ENCODE results near the gene GNA12. TPM values are rescaled to one million over a fixed set of nuclear protein-coding genes. Genes with fewer than 3 reads are reported as not detected.
"Not testable (repeated sequence)": the region's sequence is repeated elsewhere in the genome, so short reads cannot be mapped to it uniquely, and the experiment has no call there.

The GNA12 gene
- polyA plus RNA-seq, 4 donors: 3.4 to 27.2 (median 14.5) TPM

GRCh38 chr7:2681929-2682799 is 161.9 kb downstream of the GNA12 start:
- 62 to 83% (median 66%) methylated on average over 25 to 27 of the region's 27 CpGs for WGBS, 3 donors
- FAIRE-seq: no peak
- no peak overlapping the region for H3K27ac ChIP-seq (ENCODE audit: low read depth in 1 of 3, low read length in 2 of 3)

GRCh38 chr7:2680792-2681490 is 163.2 kb downstream of the GNA12 start:
- 24 to 43% (median 31%) methylated on average over 27 of the region's 27 CpGs for WGBS, 3 donors
- Histone ChIP-seq H3K4me3 (ENCODE audit: low read depth in 1 of 3, low read length in 3 of 3) (no peak overlapping the region), H3K4me1 (ENCODE audit: control insufficient read depth in 3 of 3, insufficient read depth in 2 of 3, low read depth in 1 of 3, low read length in 2 of 3) (peaks cover 0 to 7% (median 0%) of the 10 kb centered on the region in 3 donors), H3K27ac (ENCODE audit: low read depth in 1 of 3, low read length in 2 of 3) (no peak overlapping the region), H3K36me3 (ENCODE audit: control insufficient read depth in 3 of 3, insufficient read depth in 2 of 3, low read depth in 1 of 3, low read length in 3 of 3) (peaks cover 0 to 2% (median 0%) of the 10 kb centered on the region in 3 donors), H3K27me3 (ENCODE audit: control insufficient read depth in 3 of 3, insufficient read depth in 3 of 3, low read length in 3 of 3) (peaks cover under 1 to 4% (median 2%) of the 10 kb centered on the region in 3 donors), H3K9me3 (ENCODE audit: control insufficient read depth in 2 of 2, insufficient read depth in 1 of 2, low read depth in 1 of 2, low read length in 1 of 2) (peaks cover 0 to 4% of the 10 kb centered on the region in 2 donors)
- DNase-seq: peak; percentile 77
- FAIRE-seq: no peak

More at GRCh38 chr7:2681929-2682799, 161.9 kb downstream of the GNA12 start:
- H3K4me1 ChIP-seq (ENCODE audit: control insufficient read depth in 3 of 3, insufficient read depth in 2 of 3, low read depth in 1 of 3, low read length in 2 of 3): peaks cover 0 to 7% (median 0%) of the 10 kb centered on the region in 3 donors
- DNase-seq: no peak
- peaks cover 3 to 15% (median 4%) of the 10 kb centered on the region in 3 donors for H3K27me3 ChIP-seq (ENCODE audit: control insufficient read depth in 3 of 3, insufficient read depth in 3 of 3, low read length in 3 of 3)
- peaks cover 0 to 4% of the 10 kb centered on the region in 2 donors for H3K9me3 ChIP-seq (ENCODE audit: control insufficient read depth in 2 of 2, insufficient read depth in 1 of 2, low read depth in 1 of 2, low read length in 1 of 2)
- no peak overlapping the region for H3K4me3 ChIP-seq (ENCODE audit: low read depth in 1 of 3, low read length in 3 of 3)
- peaks cover 0 to 2% (median 0%) of the 10 kb centered on the region in 3 donors for H3K36me3 ChIP-seq (ENCODE audit: control insufficient read depth in 3 of 3, insufficient read depth in 2 of 3, low read depth in 1 of 3, low read length in 3 of 3)

DNA sequence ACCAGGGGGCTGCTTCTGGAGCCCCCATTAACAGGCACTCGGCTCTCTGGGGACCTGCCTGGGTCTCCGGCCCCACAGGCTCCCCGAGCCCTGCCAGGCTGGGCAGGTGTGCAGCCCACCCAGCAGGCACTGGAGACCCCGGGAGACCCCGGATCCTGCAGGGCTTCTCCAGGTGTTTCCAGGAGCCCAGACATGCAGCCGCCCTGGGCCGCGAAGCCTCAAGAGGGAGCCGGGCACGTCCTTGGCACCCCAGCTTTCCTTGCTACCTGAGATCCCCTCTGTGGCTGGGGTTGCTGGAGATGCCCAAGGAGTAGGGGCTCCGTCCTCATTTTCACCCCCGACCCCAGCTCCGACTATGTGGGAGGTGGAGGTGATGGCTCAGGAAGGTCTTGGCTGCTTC is 163.9 kb downstream of the GNA12 start:
- peaks cover 0 to 4% (median 2%) of the 10 kb centered on the region in 3 donors for H3K27me3 ChIP-seq (ENCODE audit: control insufficient read depth in 3 of 3, insufficient read depth in 3 of 3, low read length in 3 of 3)
- H3K4me3 ChIP-seq (ENCODE audit: low read depth in 1 of 3, low read length in 3 of 3): no peak overlapping the region
- H3K9me3 ChIP-seq (ENCODE audit: control insufficient read depth in 2 of 2, insufficient read depth in 1 of 2, low read depth in 1 of 2, low read length in 1 of 2): peaks cover 0 to 9% of the 10 kb centered on the region in 2 donors
- H3K36me3 ChIP-seq (ENCODE audit: control insufficient read depth in 3 of 3, insufficient read depth in 2 of 3, low read depth in 1 of 3, low read length in 3 of 3): peaks cover 0 to 2% (median 0%) of the 10 kb centered on the region in 3 donors
- H3K4me1 ChIP-seq (ENCODE audit: control insufficient read depth in 3 of 3, insufficient read depth in 2 of 3, low read depth in 1 of 3, low read length in 2 of 3): peaks cover 0 to 7% (median 0%) of the 10 kb centered on the region in 3 donors
- DNase-seq (no peak), FAIRE-seq (no peak)
- H3K27ac ChIP-seq (ENCODE audit: low read depth in 1 of 3, low read length in 2 of 3): no peak overlapping the region
- WGBS, 3 donors: 66 to 85% (median 69%) methylated on average over 13 of the region's 13 CpGs

DNA sequence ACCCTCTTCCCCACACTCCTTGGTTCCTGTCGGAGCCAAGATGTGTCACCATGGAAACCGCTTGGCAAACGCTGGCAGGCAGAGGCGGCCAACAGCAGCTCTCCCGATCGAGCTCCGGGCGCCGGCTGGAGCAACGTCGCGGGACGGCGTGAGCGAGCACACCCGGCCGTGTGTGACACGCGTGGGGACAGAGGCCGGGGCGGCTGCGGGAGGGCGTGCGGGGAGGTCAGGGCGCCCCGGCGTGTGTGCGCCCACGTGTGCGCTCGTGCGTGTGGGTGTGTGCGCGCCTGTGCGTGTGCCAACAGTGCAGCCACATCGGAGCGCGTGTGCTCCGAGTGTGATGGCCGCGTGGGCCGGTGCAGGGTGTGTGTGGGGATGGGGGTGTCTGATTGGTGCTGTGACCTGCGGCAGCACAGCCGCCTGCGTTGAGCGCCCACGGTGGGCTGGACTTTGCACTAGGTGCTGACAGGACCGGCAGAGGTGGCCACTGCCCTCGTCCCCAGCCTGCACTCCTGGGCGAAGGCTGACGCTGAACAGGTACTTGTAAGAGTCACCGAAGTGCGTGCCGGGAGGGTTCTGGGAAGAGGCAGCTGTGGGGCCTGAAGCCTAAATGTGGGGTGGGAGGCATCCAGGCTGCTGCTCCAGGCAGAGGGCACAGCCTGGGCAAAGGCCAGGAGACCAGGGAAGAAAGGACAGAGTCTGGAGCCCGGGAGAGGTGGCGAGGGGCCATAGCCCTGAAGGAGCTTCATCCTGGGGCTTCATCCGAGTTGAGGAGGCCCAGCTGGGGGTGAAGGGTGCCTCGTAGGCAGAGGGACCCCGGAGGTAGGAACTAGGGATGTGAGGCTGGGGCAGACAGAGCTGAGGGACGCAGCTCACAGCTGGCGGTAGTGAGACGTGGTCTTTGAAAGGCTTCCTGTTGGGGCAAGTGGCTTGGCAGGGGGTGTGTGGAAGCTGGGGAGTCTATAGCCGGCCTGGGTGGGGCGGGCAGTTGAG is 164.7 kb downstream of the GNA12 start:
- 23 to 56% (median 46%) methylated on average over 52 to 63 of the region's 64 CpGs for WGBS, 3 donors
- not testable (repeated sequence) for FAIRE-seq; H3K4me3 ChIP-seq (ENCODE audit: low read depth in 1 of 3, low read length in 3 of 3); H3K27ac ChIP-seq (ENCODE audit: low read depth in 1 of 3, low read length in 2 of 3); H3K27me3 ChIP-seq (ENCODE audit: control insufficient read depth in 3 of 3, insufficient read depth in 3 of 3, low read length in 3 of 3); H3K36me3 ChIP-seq (ENCODE audit: control insufficient read depth in 3 of 3, insufficient read depth in 2 of 3, low read depth in 1 of 3, low read length in 3 of 3); DNase-seq; H3K4me1 ChIP-seq (ENCODE audit: control insufficient read depth in 3 of 3, insufficient read depth in 2 of 3, low read depth in 1 of 3, low read length in 2 of 3)
- H3K9me3 ChIP-seq (ENCODE audit: control insufficient read depth in 2 of 2, insufficient read depth in 1 of 2, low read depth in 1 of 2, low read length in 1 of 2): peaks cover 0 to 12% of the 10 kb centered on the region in 2 donors

DNA sequence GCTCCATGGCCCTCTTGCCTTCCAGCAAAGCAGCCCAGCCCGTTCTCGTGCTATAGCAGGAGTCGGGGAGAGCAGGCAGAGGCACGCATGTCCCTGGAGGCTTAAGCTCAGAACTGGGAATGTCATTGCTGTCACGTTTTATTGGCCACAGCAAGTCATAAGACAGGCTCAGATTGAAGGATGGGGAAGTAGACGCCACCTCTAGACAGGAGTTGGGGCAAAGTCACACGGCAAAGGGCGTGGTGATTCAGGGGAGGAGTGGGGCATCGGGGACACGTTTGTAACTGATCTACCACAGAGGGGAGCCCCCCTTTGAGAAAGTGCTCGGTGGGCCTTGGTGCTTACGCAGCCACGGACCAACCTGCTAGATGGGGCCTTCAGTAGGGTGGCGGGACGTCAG is 165.7 kb downstream of the GNA12 start:
- not testable (repeated sequence) for H3K4me1 ChIP-seq (ENCODE audit: control insufficient read depth in 3 of 3, insufficient read depth in 2 of 3, low read depth in 1 of 3, low read length in 2 of 3); H3K27ac ChIP-seq (ENCODE audit: low read depth in 1 of 3, low read length in 2 of 3); H3K36me3 ChIP-seq (ENCODE audit: control insufficient read depth in 3 of 3, insufficient read depth in 2 of 3, low read depth in 1 of 3, low read length in 3 of 3); H3K4me3 ChIP-seq (ENCODE audit: low read depth in 1 of 3, low read length in 3 of 3); H3K27me3 ChIP-seq (ENCODE audit: control insufficient read depth in 3 of 3, insufficient read depth in 3 of 3, low read length in 3 of 3); FAIRE-seq
- DNase-seq: peak; percentile 54 to 78
- WGBS, 3 donors: 25 to 69% (median 48%) methylated on average over 13 to 15 of the region's 15 CpGs
- H3K9me3 ChIP-seq (ENCODE audit: control insufficient read depth in 2 of 2, insufficient read depth in 1 of 2, low read depth in 1 of 2, low read length in 1 of 2): peaks cover 0 to 20% of the 10 kb centered on the region in 2 donors

Other genes starting within 250 kb of the GNA12 start
- 100 to 1,000 TPM in 1 of 4 donors, 10 to 100 TPM in 1, 1 to 10 TPM in 2; 6.9 to 149 (median 20.6) TPM for gene TTYH3, start 212.3 kb downstream of the GNA12 start, polyA plus RNA-seq
- gene AMZ1, start 156.1 kb downstream of the GNA12 start, polyA plus RNA-seq: under 1 TPM in 2 of 4 donors, not detected in 2; 0.07 to 0.24 TPM
- 1 to 10 TPM in 3 of 4 donors, under 1 TPM in 1; 0.67 to 5.4 (median 3.2) TPM for gene CARD11, start 199.6 kb upstream of the GNA12 start, polyA plus RNA-seq